ENCODE results near the gene STARD10.

- TF ChIP-seq CTCF (IDR thresholded peaks at IDR 0.05) (peak; percentile 24 to 51 (median 34)), POLR2A (IDR thresholded peaks at IDR 0.05; ENCODE audit: low read depth) (no peak)
Measured at GRCh38 chr11:72821920-72822799, 28.3 kb upstream of the STARD10 start.
